ENCODE data around the gene UBAP2. TPM values are rescaled to one million over a fixed set of nuclear protein-coding genes. Genes with fewer than 3 reads are reported as not detected.
"Not testable (repeated sequence)": the region's sequence is repeated elsewhere in the genome, so short reads cannot be mapped to it uniquely, and the experiment has no call there.

The UBAP2 gene
- total RNA-seq, 3 donors from 2014 or later, result 33.9 to 39.1 (median 35.9) TPM

DNA sequence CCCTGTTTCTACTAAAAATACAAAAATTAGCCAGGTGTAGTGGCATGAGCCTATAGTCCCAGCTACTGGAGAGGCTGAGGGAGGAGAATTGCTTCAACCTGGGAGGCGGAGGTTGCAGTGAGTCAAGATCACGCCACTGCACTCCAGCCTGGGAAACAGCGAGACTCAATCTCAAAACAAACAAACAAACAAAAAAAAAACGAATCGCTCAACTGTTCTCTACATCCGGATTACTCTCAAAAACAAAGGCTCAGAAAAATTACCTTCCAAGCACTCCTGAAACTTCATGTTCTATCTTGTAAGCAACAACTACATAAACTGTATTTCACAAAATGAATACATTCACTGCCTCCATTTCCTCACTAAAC lies 14.0 kb downstream of the UBAP2 start:
- TF ChIP-seq, protein P1, sequence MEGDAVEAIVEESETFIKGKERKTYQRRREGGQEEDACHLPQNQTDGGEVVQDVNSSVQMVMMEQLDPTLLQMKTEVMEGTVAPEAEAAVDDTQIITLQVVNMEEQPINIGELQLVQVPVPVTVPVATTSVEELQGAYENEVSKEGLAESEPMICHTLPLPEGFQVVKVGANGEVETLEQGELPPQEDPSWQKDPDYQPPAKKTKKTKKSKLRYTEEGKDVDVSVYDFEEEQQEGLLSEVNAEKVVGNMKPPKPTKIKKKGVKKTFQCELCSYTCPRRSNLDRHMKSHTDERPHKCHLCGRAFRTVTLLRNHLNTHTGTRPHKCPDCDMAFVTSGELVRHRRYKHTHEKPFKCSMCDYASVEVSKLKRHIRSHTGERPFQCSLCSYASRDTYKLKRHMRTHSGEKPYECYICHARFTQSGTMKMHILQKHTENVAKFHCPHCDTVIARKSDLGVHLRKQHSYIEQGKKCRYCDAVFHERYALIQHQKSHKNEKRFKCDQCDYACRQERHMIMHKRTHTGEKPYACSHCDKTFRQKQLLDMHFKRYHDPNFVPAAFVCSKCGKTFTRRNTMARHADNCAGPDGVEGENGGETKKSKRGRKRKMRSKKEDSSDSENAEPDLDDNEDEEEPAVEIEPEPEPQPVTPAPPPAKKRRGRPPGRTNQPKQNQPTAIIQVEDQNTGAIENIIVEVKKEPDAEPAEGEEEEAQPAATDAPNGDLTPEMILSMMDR (IDR thresholded peaks at IDR 0.05), result no peak
- intact Hi-C loops (cut with DNase I, micrococcal nuclease), result no loop called here
- H3K9me3 ChIP-seq, result no peaks in the 10 kb centered on the region

GRCh38 chr9:34032631-34033030 lies 16.1 kb downstream of the UBAP2 start:
- ATAC-seq (no peak), DNase-seq (no peak)
- Histone ChIP-seq H3K9me3 (no peaks in the 10 kb centered on the region), H3K4me1 (ENCODE audit: low read depth) (no peaks in the 10 kb centered on the region), H3K36me3 (ENCODE audit: low read depth) (no peaks in the 10 kb centered on the region), H3K4me3 (no peak overlapping the region)
- intact Hi-C loops (cut with DNase I, micrococcal nuclease), result no loop called here
- TF ChIP-seq, protein P1 (IDR thresholded peaks at IDR 0.05), result no peak

More for the DNA sequence above, 14.0 kb downstream of the UBAP2 start:
- ATAC-seq (no peak), DNase-seq (no peak)
- no peaks in the 10 kb centered on the region for H3K4me1 ChIP-seq (ENCODE audit: low read depth)
- H3K4me3 ChIP-seq, result no peak overlapping the region
- no peaks in the 10 kb centered on the region for H3K36me3 ChIP-seq (ENCODE audit: low read depth)

DNA sequence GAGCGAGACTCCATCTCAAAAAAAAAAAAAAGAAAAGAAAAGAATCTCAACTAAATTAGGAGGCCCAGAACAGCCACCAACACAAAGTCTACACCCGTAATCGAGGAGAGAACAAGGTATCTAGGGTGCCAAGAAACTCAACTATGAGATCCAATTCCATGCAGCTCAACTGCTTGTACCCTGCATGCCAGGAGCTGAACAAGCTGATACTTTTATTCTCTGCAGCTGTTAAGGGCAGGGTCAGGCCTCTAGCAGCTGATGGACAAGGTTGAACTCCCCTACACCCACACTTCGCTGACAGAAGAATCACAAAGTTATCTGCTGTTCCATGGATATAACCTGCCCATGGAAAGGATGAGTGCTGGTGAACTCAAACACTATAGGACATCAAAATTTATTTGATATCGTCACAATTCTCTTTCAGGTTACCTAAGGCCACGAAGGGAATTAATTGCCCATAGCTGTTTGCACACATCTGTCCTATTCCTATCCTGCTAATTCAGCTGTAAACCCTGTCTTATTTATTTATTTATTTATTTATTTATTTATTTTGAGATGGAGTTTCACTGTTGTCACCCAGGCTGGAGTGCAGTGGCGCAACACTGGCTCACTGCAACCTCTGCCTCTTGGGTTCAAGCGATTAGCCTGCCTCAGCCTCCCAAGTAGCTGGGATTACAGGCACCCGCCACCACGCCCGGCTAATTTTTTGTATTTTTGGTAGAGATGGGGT lies 20.7 kb downstream of the UBAP2 start:
- Histone ChIP-seq H3K9me3 (no peaks in the 10 kb centered on the region), H3K36me3 (ENCODE audit: low read depth) (no peaks in the 10 kb centered on the region), H3K4me3 (no peak overlapping the region), H3K4me1 (ENCODE audit: low read depth) (no peaks in the 10 kb centered on the region)
- no peak for DNase-seq
- intact Hi-C loops (cut with DNase I, micrococcal nuclease), result no loop called here
- no peak for ATAC-seq
- TF ChIP-seq, protein P1 (IDR thresholded peaks at IDR 0.05), result no peak

GRCh38 chr9:34025811-34026210 lies 22.9 kb downstream of the UBAP2 start:
- no peak overlapping the region for H3K4me3 ChIP-seq
- H3K9me3 ChIP-seq, result no peaks in the 10 kb centered on the region
- TF ChIP-seq, protein P1 (IDR thresholded peaks at IDR 0.05), result no peak
- ATAC-seq, result no peak
- H3K36me3 ChIP-seq (ENCODE audit: low read depth), result no peaks in the 10 kb centered on the region
- intact Hi-C loops (cut with DNase I, micrococcal nuclease), result no loop called here
- no peaks in the 10 kb centered on the region for H3K4me1 ChIP-seq (ENCODE audit: low read depth)
- DNase-seq, result no peak

DNA sequence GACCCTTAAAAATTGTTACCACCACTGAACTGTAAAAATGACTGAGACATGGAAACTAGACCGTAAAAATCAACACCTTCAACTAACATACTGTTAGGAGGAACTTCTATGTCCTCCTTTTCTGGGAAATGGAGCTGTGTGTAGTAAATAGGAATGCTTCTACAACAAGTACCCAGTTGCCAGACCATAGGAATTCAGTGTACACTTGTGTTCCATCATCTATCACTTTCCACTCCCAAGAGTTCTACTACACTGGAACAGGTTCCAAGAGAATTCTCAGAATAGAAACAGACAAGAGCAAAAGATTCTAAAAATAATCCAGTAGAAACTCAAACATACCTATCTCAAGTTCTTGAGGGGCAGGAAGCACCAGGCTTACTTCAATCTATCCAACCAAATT lies 23.6 kb downstream of the UBAP2 start:
- ATAC-seq, result no peak

DNA sequence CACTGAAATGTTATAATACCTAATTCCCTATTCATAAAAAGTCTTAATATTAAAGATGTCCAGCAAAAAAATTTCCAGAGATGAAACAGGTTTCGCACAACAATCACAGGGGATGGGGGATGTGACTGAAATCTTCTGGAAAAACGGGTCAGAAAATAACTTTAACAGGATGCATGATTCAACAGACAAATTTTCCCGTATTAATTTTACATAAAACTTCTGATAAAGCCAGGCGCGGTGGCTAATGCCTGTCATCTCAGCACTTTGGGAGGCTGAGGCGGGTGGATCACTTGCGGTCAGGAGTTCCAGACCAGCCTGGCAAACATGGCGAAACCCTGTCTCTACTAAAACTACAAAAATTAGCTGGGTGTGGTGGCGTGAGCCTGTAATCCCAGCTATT lies 24.2 kb downstream of the UBAP2 start:
- ATAC-seq; H3K36me3 ChIP-seq (ENCODE audit: low read depth); DNase-seq; H3K4me1 ChIP-seq (ENCODE audit: low read depth); H3K9me3 ChIP-seq; intact Hi-C loops (cut with DNase I, micrococcal nuclease); H3K4me3 ChIP-seq: not testable (repeated sequence)

More for the DNA sequence above, 23.6 kb downstream of the UBAP2 start:
- intact Hi-C loops (cut with DNase I, micrococcal nuclease), result no loop called here
- TF ChIP-seq, protein P1 (IDR thresholded peaks at IDR 0.05), result no peak
- no peaks in the 10 kb centered on the region for H3K4me1 ChIP-seq (ENCODE audit: low read depth)
- H3K36me3 ChIP-seq (ENCODE audit: low read depth), result no peaks in the 10 kb centered on the region
- H3K4me3 ChIP-seq, result no peak overlapping the region
- H3K9me3 ChIP-seq, result no peaks in the 10 kb centered on the region
- no peak for DNase-seq

All from mucosa of descending colon (tissue), 3 donors.